ENCODE results near the gene DNM1L.

DNA sequence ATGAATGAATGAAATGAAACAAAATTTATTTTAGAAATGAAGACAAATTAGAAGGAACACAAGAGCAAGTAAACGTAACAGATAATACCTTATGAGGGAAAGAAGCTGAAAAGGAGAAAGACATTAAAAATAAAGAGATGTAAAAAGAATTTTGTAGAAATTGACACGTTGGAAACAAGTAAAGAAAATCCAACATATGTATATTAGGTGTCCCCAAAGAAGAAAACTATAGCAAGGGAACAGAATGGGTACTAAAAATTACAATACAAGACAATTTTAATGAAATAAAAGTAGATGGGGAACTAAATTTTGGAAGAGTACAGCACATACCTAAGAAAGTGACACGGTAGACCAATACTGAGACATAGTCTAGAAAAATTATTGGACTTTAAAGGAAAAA is 16.7 kb downstream of the DNM1L start:
- TF ChIP-seq, protein P1, sequence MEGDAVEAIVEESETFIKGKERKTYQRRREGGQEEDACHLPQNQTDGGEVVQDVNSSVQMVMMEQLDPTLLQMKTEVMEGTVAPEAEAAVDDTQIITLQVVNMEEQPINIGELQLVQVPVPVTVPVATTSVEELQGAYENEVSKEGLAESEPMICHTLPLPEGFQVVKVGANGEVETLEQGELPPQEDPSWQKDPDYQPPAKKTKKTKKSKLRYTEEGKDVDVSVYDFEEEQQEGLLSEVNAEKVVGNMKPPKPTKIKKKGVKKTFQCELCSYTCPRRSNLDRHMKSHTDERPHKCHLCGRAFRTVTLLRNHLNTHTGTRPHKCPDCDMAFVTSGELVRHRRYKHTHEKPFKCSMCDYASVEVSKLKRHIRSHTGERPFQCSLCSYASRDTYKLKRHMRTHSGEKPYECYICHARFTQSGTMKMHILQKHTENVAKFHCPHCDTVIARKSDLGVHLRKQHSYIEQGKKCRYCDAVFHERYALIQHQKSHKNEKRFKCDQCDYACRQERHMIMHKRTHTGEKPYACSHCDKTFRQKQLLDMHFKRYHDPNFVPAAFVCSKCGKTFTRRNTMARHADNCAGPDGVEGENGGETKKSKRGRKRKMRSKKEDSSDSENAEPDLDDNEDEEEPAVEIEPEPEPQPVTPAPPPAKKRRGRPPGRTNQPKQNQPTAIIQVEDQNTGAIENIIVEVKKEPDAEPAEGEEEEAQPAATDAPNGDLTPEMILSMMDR (IDR thresholded peaks at IDR 0.05) = no peak
- TF ChIP-seq POLR2AphosphoS5 (IDR thresholded peaks at IDR 0.05) = no peak
